ENCODE measurements around the gene CMC2.

DNA sequence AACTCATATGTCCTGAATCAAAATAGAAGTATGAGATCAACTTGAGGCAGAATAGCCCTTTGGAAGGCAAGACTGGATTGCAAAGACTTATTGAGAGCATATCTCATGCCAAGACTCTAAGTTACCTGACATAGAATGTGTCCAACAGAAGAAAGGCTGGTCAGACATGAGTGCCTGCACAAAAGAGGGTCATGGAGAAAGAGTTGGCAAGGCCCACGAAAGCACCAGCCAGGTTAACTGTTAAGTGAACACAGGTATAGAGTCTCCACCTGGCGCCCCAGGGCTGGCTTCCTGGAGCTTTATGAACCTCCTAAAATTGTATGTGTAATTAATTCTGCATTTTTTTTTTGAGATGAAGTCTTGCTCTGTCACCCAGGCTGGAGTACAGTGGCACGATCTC, 71.0 kb downstream of the CMC2 start:
- TF ChIP-seq, protein P1, sequence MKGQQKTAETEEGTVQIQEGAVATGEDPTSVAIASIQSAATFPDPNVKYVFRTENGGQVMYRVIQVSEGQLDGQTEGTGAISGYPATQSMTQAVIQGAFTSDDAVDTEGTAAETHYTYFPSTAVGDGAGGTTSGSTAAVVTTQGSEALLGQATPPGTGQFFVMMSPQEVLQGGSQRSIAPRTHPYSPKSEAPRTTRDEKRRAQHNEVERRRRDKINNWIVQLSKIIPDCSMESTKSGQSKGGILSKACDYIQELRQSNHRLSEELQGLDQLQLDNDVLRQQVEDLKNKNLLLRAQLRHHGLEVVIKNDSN (IDR thresholded peaks at IDR 0.05) = no peak
- TF ChIP-seq EP300 (IDR thresholded peaks at IDR 0.05; ENCODE audit: borderline replicate concordance) (no peak), ZBTB7A (IDR thresholded peaks at IDR 0.05; ENCODE audit: low read depth) (no peak), CEBPB (IDR thresholded peaks at IDR 0.05) (no peak)

Data from Ishikawa (cell line).